Bronchial epithelial cell (primary cell): Measurements from ENCODE around the gene MRPS5. TPM values are rescaled to one million over a fixed set of nuclear protein-coding genes. Genes with fewer than 3 reads are reported as not detected.

Source experiments
- DNase-seq: peaks from one replicate; pipeline ENCODE4 v3.0.0-alpha.2; 2010; ENCODE audit warnings: low read depth
- FAIRE-seq: peaks from 2 replicates; lab custom pipeline; 2011; peaks lifted over from hg19 to GRCh38; lab: Jason Lieb, UNC
- H3K27me3 ChIP-seq: 2 replicates; pipeline ENCODE4 v1.5.1; 2011; ENCODE audit warnings: low read length; ENCODE audit not compliant: control insufficient read depth, insufficient read depth
- H3K36me3 ChIP-seq: 2 replicates; pipeline ENCODE4 v1.5.1; 2011; ENCODE audit warnings: low read length; ENCODE audit not compliant: control insufficient read depth, insufficient read depth
- H3K4me3 ChIP-seq: 2 replicates; pipeline ENCODE4 v1.5.1; 2011; ENCODE audit warnings: mild to moderate bottlenecking, low read depth, low read length, control low read depth
- CTCF ChIP-seq: IDR thresholded peaks from 2 replicates; pipeline ENCODE4 v1.5.1; 2011; ENCODE audit warnings: mild to moderate bottlenecking, moderate library complexity, low read length, control low read depth, inconsistent platforms; ENCODE audit not compliant: insufficient read depth, severe bottlenecking
- total RNA-seq: library from RNA; depleted of rRNA; stranded (reverse); fragments of >200 nt; gene quantifications from 2 replicates; pipeline ENCODE4 v1.2.1, GENCODE V29; 2014

MRPS5 gene
- total RNA-seq, 1 donor from 2014 or later, result 59.8 TPM

DNA sequence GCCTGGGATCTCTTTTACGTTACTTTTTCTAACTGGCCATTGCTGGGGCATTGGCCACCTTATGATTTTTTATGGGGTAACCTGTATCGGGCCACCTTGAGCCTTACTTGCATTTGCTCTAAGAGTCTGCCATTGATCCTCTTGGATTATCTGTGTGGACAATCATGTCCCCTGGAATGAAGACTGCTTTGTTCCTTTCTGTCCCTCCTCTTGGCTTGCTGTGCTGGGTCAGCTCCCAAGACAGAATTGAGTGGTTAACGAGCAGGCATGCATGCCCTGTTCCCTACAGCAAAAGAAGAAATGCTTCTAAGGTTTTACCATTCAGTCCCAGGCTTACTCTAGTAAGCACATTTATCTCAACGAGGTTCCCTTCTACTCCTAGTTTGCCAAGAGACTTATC, 49.8 kb downstream of the MRPS5 start:
- TF ChIP-seq CTCF, result no peak
- H3K27me3 ChIP-seq, result peaks cover 2% of the 10 kb centered on the region
- FAIRE-seq, result no peak

GRCh38 chr2:95069465-95069864, 52.1 kb downstream of the MRPS5 start:
- Histone ChIP-seq H3K4me3 (no peak overlapping the region), H3K36me3 (no peaks in the 10 kb centered on the region), H3K27me3 (no peaks in the 10 kb centered on the region)
- DNase-seq (no peak), FAIRE-seq (no peak)
- TF ChIP-seq CTCF, result no peak

More for the DNA sequence above, 49.8 kb downstream of the MRPS5 start:
- no peak overlapping the region for H3K4me3 ChIP-seq
- no peaks in the 10 kb centered on the region for H3K36me3 ChIP-seq
- DNase-seq, result no peak

GRCh38 chr2:95068256-95068655, 53.4 kb downstream of the MRPS5 start:
- FAIRE-seq (no peak), DNase-seq (no peak)
- Histone ChIP-seq H3K36me3 (no peaks in the 10 kb centered on the region), H3K4me3 (no peak overlapping the region), H3K27me3 (no peaks in the 10 kb centered on the region)
- no peak for TF ChIP-seq CTCF

DNA sequence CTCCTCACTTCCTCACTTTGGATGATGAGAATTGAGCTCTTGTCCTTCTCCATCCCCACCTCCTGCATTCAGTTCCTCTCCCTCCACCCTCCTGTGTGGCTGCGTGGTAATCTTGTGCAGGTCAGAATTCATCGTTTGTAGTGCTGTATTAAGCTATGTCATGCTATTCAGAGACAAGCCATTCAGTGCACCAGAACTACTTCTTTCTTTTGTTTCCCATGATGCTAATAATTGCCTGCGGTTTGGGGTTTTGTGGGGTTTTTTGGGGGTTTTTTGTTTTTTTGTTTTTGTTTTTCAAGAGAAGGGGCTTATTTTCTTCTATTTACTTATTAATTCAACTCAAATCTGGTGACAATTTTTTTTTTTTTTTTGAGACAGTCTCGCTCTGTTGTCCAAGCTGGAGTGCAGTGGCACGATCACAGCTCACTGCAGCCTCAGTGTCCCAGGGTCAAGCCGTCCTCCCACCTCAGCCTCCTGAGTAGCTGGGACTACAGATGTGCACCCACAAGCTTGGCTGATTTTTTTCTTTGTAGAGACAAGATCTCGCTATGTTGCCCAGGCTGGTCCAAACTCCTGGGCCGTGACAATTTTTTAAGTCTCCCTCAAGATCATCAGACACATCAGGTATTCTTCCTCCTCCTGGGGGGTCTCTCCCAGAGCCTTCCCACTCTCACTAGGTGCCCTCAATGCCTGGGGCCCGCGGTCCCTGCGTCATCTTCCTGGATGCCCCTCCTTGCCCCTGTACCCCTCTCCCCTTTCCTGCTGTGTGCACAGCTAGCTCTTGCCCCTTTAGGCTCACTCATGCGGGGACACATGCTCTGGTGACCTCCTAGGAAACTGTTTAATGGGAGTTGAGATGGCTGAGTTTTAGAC, 58.3 kb downstream of the MRPS5 start:
- H3K4me3 ChIP-seq, result no peak overlapping the region
- peaks cover 2% of the 10 kb centered on the region for H3K27me3 ChIP-seq
- H3K36me3 ChIP-seq, result no peaks in the 10 kb centered on the region
- FAIRE-seq (no peak), DNase-seq (no peak)
- TF ChIP-seq CTCF, result no peak

GRCh38 chr2:95062242-95063085, 59.1 kb downstream of the MRPS5 start:
- Histone ChIP-seq H3K36me3 (no peaks in the 10 kb centered on the region), H3K4me3 (no peak overlapping the region), H3K27me3 (peaks cover 2% of the 10 kb centered on the region)
- TF ChIP-seq CTCF, result no peak
- no peak for FAIRE-seq
- DNase-seq, result peak; percentile 30
